ENCODE measurements around the gene PIP5K1B.

The PIP5K1B gene

DNA sequence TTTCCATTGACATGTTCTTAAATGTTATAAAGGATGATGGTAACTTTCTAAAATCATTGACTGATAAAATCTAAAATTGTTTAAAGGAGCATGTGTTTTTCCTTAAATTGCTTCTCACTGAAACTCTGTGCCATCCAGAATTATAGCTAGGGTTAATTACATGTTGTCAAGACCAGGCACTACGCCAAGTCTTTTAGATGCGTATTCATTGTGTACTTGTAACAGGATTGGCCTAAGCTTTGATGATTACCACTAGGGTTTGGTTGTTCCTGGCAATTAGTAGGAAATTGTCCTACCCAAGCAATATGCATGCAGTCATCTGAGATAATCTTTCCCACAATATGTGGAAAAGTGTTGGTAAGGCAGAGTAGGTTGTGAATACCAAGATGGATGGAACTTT, 265.1 kb downstream of the PIP5K1B start:
- H3K4me1 ChIP-seq (ENCODE audit: low read depth, poor library complexity, severe bottlenecking) = no peaks in the 10 kb centered on the region
- TF ChIP-seq, protein P1, sequence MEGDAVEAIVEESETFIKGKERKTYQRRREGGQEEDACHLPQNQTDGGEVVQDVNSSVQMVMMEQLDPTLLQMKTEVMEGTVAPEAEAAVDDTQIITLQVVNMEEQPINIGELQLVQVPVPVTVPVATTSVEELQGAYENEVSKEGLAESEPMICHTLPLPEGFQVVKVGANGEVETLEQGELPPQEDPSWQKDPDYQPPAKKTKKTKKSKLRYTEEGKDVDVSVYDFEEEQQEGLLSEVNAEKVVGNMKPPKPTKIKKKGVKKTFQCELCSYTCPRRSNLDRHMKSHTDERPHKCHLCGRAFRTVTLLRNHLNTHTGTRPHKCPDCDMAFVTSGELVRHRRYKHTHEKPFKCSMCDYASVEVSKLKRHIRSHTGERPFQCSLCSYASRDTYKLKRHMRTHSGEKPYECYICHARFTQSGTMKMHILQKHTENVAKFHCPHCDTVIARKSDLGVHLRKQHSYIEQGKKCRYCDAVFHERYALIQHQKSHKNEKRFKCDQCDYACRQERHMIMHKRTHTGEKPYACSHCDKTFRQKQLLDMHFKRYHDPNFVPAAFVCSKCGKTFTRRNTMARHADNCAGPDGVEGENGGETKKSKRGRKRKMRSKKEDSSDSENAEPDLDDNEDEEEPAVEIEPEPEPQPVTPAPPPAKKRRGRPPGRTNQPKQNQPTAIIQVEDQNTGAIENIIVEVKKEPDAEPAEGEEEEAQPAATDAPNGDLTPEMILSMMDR (conservative IDR thresholded peaks at IDR 0.05; ENCODE audit: low read depth, low read length) = no peak
- H3K79me2 ChIP-seq (ENCODE audit: insufficient read depth, low read depth) = no peaks in the 10 kb centered on the region
- H4K20me1 ChIP-seq (ENCODE audit: insufficient read depth) = no peaks in the 10 kb centered on the region
- H3K27me3 ChIP-seq (ENCODE audit: insufficient read depth, low read depth) = no peaks in the 10 kb centered on the region
- no peak overlapping the region for H2AFZ ChIP-seq (ENCODE audit: low read depth)
- H3K36me3 ChIP-seq (ENCODE audit: insufficient read depth) = no peaks in the 10 kb centered on the region
- no peak overlapping the region for H3K27ac ChIP-seq
- no peak overlapping the region for H3K4me2 ChIP-seq
- H3K9ac ChIP-seq = no peak overlapping the region
- no peak overlapping the region for H3K4me3 ChIP-seq (IDR thresholded peaks at IDR 0.05; ENCODE audit: insufficient read depth, low read depth, low read length)

DNA sequence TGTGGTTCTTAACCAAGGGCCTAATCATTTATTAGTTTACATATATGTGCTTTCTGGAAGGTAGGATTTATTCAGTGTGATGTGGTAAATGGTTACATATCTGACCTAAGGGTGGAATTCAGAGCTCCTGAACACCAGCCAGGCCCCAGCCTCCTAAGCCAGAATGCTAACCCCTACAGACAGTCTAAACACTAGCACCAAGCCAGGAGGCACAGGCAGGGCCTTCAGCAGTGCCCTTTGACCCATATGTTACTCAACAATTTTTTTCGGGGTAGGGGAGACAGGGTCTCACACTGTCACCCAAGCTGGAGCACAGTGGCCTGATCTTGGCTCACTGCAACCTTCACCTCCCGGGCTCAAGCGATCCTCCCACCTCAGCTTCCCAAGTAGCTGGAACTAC, 268.6 kb downstream of the PIP5K1B start:
- Histone ChIP-seq H4K20me1 (ENCODE audit: insufficient read depth) (no peaks in the 10 kb centered on the region), H3K79me2 (ENCODE audit: insufficient read depth, low read depth) (no peaks in the 10 kb centered on the region), H3K4me2 (no peak overlapping the region), H3K27ac (no peak overlapping the region), H3K27me3 (ENCODE audit: insufficient read depth, low read depth) (no peaks in the 10 kb centered on the region), H2AFZ (ENCODE audit: low read depth) (no peak overlapping the region), H3K9ac (no peak overlapping the region), H3K4me1 (ENCODE audit: low read depth, poor library complexity, severe bottlenecking) (no peaks in the 10 kb centered on the region), H3K36me3 (ENCODE audit: insufficient read depth) (no peaks in the 10 kb centered on the region), H3K4me3 (IDR thresholded peaks at IDR 0.05; ENCODE audit: insufficient read depth, low read depth, low read length) (no peak overlapping the region)
- TF ChIP-seq, protein P1 (conservative IDR thresholded peaks at IDR 0.05; ENCODE audit: low read depth, low read length) = no peak

DNA sequence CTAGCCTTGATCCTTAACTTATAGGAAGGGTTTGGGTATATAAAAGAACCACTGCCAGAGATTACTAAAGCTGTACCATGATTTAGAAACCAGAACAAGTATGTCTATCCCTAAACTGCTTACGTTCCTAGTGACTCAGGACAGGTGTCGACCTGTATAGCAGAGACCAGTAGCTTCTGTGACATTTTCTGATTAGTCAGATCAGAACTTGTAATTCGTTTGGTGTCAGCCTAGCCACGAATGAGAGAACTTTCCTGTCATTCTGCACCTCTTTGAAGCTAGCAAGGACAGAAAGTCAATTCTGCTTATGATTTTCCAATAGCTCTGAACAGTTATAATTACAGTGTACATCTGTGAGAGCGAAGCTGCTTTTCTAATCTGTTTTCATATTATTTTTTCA, 269.4 kb downstream of the PIP5K1B start:
- TF ChIP-seq, protein P1 (conservative IDR thresholded peaks at IDR 0.05; ENCODE audit: low read depth, low read length) = no peak
- H4K20me1 ChIP-seq (ENCODE audit: insufficient read depth) = no peaks in the 10 kb centered on the region
- no peak overlapping the region for H3K4me3 ChIP-seq (IDR thresholded peaks at IDR 0.05; ENCODE audit: insufficient read depth, low read depth, low read length)
- no peak overlapping the region for H2AFZ ChIP-seq (ENCODE audit: low read depth)
- no peak overlapping the region for H3K4me2 ChIP-seq
- no peaks in the 10 kb centered on the region for H3K79me2 ChIP-seq (ENCODE audit: insufficient read depth, low read depth)
- no peaks in the 10 kb centered on the region for H3K27me3 ChIP-seq (ENCODE audit: insufficient read depth, low read depth)
- H3K36me3 ChIP-seq (ENCODE audit: insufficient read depth) = no peaks in the 10 kb centered on the region
- H3K4me1 ChIP-seq (ENCODE audit: low read depth, poor library complexity, severe bottlenecking) = no peaks in the 10 kb centered on the region
- no peak overlapping the region for H3K27ac ChIP-seq
- no peak overlapping the region for H3K9ac ChIP-seq

DNA sequence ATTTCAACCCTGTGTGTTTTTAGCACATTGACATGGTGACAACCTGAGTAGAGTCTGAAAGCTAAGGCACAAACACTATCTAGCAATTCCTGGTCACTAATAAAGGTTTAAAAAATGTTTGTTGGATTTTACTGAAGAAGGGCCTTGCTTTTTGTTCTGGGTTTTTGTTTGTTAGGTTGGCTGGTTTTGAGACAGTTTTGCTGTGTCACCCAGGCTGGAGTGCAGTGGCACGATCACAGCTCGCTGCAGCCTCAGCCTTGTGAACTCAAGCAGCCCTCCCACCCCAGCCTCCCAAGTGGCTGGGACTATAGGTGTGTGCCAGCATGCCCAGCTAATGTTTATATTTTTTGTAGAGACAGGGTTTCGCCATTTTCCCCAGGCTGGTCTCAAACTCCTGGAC, 269.9 kb downstream of the PIP5K1B start:
- Histone ChIP-seq H3K27me3 (ENCODE audit: insufficient read depth, low read depth) (no peaks in the 10 kb centered on the region), H3K4me1 (ENCODE audit: low read depth, poor library complexity, severe bottlenecking) (no peaks in the 10 kb centered on the region), H3K27ac (no peak overlapping the region), H3K4me3 (IDR thresholded peaks at IDR 0.05; ENCODE audit: insufficient read depth, low read depth, low read length) (no peak overlapping the region), H3K36me3 (ENCODE audit: insufficient read depth) (no peaks in the 10 kb centered on the region), H3K79me2 (ENCODE audit: insufficient read depth, low read depth) (no peaks in the 10 kb centered on the region), H4K20me1 (ENCODE audit: insufficient read depth) (no peaks in the 10 kb centered on the region), H3K4me2 (no peak overlapping the region), H2AFZ (ENCODE audit: low read depth) (no peak overlapping the region), H3K9ac (no peak overlapping the region)
- TF ChIP-seq, protein P1 (conservative IDR thresholded peaks at IDR 0.05; ENCODE audit: low read depth, low read length) = no peak
